ENCODE measurements around the gene EPHA6. TPM values are rescaled to one million over a fixed set of nuclear protein-coding genes. Genes with fewer than 3 reads are reported as not detected.

The EPHA6 gene
- total and polyA plus RNA-seq, 9 of the 15 experiments (the other 6 are each of a cell fraction or from before 2014, with no cell fraction given), result not detected

DNA sequence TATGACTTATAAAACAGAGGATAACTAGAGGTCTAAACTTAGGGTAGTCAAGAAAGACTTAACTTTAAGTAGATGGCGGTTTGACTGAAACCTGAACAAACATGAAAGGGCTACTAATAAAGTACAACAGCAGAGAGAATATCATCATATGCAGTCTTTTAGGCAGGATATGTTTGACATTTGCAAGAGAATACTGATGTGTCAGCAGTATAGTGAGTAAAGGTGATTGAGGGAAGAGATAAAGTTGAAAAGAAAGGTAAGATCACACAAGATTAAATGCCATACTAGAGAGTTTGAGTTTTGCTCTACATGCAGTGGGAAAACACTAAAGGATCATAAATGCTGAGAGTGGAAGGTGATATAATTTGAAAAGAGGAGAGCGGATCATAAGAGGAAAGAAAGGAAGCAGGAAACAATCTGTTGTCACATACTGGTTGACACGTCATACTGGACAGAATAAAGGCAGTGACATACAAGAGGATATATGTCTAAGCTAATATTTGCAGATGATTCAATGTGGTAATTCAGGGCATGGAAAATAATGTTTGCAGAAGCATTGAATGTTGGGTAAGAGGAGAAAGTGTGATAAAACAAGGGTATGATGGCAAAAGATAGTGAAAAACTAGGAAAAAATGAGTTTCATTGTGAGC lies 223.0 kb downstream of the EPHA6 start:
- no peaks in the 10 kb centered on the region for H3K79me2 ChIP-seq (ENCODE audit: control insufficient read depth, insufficient read depth, low read length)
- H3K27me3 ChIP-seq (ENCODE audit: control insufficient read depth in 2 of 2, insufficient read depth in 2 of 2, low read length in 2 of 2), result no peaks in the 10 kb centered on the region
- no peak for DNase-seq (ENCODE audit: extremely low read depth in 1 of 4, low spot score in 3 of 4)
- in situ Hi-C loops (cut with MboI), result no loop called here
- H4K20me1 ChIP-seq (replicated peaks; ENCODE audit: control insufficient read depth, insufficient read depth, low read length), result no peaks in the 10 kb centered on the region
- H3K36me3 ChIP-seq (ENCODE audit: control insufficient read depth, insufficient read depth, low read length), result no peaks in the 10 kb centered on the region
- H3K9me3 ChIP-seq (replicated peaks; ENCODE audit: control insufficient read depth, insufficient read depth, low read depth, low read length), result no peaks in the 10 kb centered on the region
- H3K4me3 ChIP-seq, result no peak overlapping the region
- intact Hi-C loops (cut with micrococcal nuclease), result no loop called here
- ATAC-seq, result no peak
- no peaks in the 10 kb centered on the region for H3K9me1 ChIP-seq (ENCODE audit: control insufficient read depth, insufficient read depth, low read length)
- H3K9ac ChIP-seq (ENCODE audit: insufficient read depth in 1 of 2, low read depth in 2 of 2, low read length in 2 of 2), result no peak overlapping the region
- no peaks in the 10 kb centered on the region for H3K4me1 ChIP-seq (replicated peaks in 1 of 2; ENCODE audit: control insufficient read depth in 2 of 2, insufficient read depth in 2 of 2, low read length in 2 of 2)
- no TSS peak for BruUV-seq (replicated peaks)
- H3K27ac ChIP-seq (ENCODE audit: extremely low read depth, low read depth, low read length), result no peak overlapping the region
- H2AFZ ChIP-seq (ENCODE audit: low read depth, low read length), result no peak overlapping the region
- POLR2A ChIA-PET, result no interaction called here
- FAIRE-seq, result no peak
- 0% methylated on average over 3 of the region's 3 CpGs for WGBS (ENCODE audit: insufficient coverage, low coverage, missing lambda C conversion rate)
- TF ChIP-seq CBFB (CRISPR knock-in tag; IDR thresholded peaks at IDR 0.05), result no peak
- TF ChIP-seq, protein P1, sequence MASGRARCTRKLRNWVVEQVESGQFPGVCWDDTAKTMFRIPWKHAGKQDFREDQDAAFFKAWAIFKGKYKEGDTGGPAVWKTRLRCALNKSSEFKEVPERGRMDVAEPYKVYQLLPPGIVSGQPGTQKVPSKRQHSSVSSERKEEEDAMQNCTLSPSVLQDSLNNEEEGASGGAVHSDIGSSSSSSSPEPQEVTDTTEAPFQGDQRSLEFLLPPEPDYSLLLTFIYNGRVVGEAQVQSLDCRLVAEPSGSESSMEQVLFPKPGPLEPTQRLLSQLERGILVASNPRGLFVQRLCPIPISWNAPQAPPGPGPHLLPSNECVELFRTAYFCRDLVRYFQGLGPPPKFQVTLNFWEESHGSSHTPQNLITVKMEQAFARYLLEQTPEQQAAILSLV (tag; IDR thresholded peaks at IDR 0.05), result no peak
- no peak for TF ChIP-seq ZBTB12 (CRISPR knock-in tag; IDR thresholded peaks at IDR 0.05)
- TF ChIP-seq HNRNPK (IDR thresholded peaks at IDR 0.05; ENCODE audit: low read depth, low read length, poor library complexity, severe bottlenecking), result no peak
- peak; percentile 45 for TF ChIP-seq MAFF (IDR thresholded peaks at IDR 0.05; ENCODE audit: low read length)
- peak; percentile 48 for TF ChIP-seq ZNF316 (IDR thresholded peaks at IDR 0.05)
- TF ChIP-seq C11orf30 (IDR thresholded peaks at IDR 0.05; ENCODE audit: low read depth), result 0 out of 2 replicates have a peak, but pooled peaks have one; percentile 10
- no peak for TF ChIP-seq NCOA4 (IDR thresholded peaks at IDR 0.05; ENCODE audit: partially characterized antibody)
- TF ChIP-seq MAFK (IDR thresholded peaks at IDR 0.05; ENCODE audit: low read length), result peak; percentile 46; the same call in 1 of the 2 replicates
- TF ChIP-seq, protein P2, sequence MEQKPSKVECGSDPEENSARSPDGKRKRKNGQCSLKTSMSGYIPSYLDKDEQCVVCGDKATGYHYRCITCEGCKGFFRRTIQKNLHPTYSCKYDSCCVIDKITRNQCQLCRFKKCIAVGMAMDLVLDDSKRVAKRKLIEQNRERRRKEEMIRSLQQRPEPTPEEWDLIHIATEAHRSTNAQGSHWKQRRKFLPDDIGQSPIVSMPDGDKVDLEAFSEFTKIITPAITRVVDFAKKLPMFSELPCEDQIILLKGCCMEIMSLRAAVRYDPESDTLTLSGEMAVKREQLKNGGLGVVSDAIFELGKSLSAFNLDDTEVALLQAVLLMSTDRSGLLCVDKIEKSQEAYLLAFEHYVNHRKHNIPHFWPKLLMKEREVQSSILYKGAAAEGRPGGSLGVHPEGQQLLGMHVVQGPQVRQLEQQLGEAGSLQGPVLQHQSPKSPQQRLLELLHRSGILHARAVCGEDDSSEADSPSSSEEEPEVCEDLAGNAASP (IDR thresholded peaks at IDR 0.05), result no peak
- TF ChIP-seq MAFG (tag; conservative IDR thresholded peaks at IDR 0.05), result peak; percentile 28; the same call in 1 of the 2 replicates
- no peak for TF ChIP-seq IRF2 (CRISPR knock-in tag; IDR thresholded peaks at IDR 0.05)
- TF ChIP-seq ZNF184 (CRISPR knock-in tag; IDR thresholded peaks at IDR 0.05), result no peak
- TF ChIP-seq, protein P3, sequence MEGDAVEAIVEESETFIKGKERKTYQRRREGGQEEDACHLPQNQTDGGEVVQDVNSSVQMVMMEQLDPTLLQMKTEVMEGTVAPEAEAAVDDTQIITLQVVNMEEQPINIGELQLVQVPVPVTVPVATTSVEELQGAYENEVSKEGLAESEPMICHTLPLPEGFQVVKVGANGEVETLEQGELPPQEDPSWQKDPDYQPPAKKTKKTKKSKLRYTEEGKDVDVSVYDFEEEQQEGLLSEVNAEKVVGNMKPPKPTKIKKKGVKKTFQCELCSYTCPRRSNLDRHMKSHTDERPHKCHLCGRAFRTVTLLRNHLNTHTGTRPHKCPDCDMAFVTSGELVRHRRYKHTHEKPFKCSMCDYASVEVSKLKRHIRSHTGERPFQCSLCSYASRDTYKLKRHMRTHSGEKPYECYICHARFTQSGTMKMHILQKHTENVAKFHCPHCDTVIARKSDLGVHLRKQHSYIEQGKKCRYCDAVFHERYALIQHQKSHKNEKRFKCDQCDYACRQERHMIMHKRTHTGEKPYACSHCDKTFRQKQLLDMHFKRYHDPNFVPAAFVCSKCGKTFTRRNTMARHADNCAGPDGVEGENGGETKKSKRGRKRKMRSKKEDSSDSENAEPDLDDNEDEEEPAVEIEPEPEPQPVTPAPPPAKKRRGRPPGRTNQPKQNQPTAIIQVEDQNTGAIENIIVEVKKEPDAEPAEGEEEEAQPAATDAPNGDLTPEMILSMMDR (IDR thresholded peaks at IDR 0.05 in 2 of 3, conservative IDR thresholded peaks at IDR 0.05 in 1 of 3; ENCODE audit: insufficient read depth in 2 of 3, low read depth in 1 of 3, low read length in 3 of 3), result no peak
- CTCF ChIA-PET (ENCODE audit: low intra/inter-chr PET ratio), result no interaction called here
- no peak overlapping the region for H3K4me2 ChIP-seq (ENCODE audit: insufficient read depth, low read length)

Data from K562 (cell line).